ENCODE results near the gene SERTAD2. TPM values are rescaled to one million over a fixed set of nuclear protein-coding genes. Genes with fewer than 3 reads are reported as not detected.

Gene SERTAD2
- total RNA-seq, 2 donors from 2014 or later: 3.3 to 6.7 TPM

GRCh38 chr2:64683771-64684510 is 30.2 kb upstream of the SERTAD2 start:
- ATAC-seq: no peak
- intact Hi-C loops (cut with DNase I): no loop called here
- 84 to 94% methylated on average over 9 of the region's 9 CpGs for WGBS, 2 donors
- Histone ChIP-seq H3K27me3 (no peaks in the 10 kb centered on the region), H3K4me3 (no peak overlapping the region), H3K27ac (no peak overlapping the region), H3K4me1 (no peaks in the 10 kb centered on the region), H3K36me3 (replicated peaks in 1 of 2; ENCODE audit: insufficient read depth in 1 of 2, low read depth in 2 of 2) (no peaks in the 10 kb centered on the region), H3K9me3 (no peaks in the 10 kb centered on the region)
- TF ChIP-seq POLR2A (IDR thresholded peaks at IDR 0.05) (no peak), CTCF (IDR thresholded peaks at IDR 0.05) (no peak)
- DNase-seq: no peak

DNA sequence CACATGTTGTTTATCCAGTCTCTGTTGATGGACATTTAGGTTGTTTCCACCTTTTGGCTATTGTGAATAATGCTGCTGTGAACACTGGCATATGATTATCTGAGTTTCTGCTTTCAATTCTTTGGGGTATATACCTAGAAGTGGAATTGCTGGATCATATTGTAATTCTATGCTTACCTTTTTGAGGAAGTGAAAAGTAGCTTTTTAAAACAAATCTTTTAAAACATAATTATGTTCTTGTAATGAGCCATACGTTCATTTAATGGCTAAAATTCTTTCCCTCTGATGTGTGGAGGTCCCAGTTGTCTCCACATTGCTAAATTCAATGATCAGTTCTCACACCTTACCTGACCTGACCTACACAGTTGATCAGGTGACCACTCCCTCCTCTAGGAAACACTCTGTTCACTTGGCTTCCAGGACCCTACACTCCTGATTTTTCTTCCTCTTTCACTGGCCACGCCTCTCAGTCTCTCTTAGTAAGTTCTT is 27.8 kb upstream of the SERTAD2 start:
- 82 to 87% methylated on average over 2 of the region's 2 CpGs for WGBS, 2 donors
- ATAC-seq: no peak
- no peaks in the 10 kb centered on the region for H3K9me3 ChIP-seq
- H3K36me3 ChIP-seq (replicated peaks in 1 of 2; ENCODE audit: insufficient read depth in 1 of 2, low read depth in 2 of 2): no peaks in the 10 kb centered on the region
- no peaks in the 10 kb centered on the region for H3K4me1 ChIP-seq
- H3K4me3 ChIP-seq: no peak overlapping the region
- H3K27me3 ChIP-seq: no peaks in the 10 kb centered on the region
- no peak for DNase-seq
- intact Hi-C loops (cut with DNase I): no loop called here
- H3K27ac ChIP-seq: no peak overlapping the region
- no peak for TF ChIP-seq CTCF (IDR thresholded peaks at IDR 0.05)
- no peak for TF ChIP-seq POLR2A (IDR thresholded peaks at IDR 0.05)

DNA sequence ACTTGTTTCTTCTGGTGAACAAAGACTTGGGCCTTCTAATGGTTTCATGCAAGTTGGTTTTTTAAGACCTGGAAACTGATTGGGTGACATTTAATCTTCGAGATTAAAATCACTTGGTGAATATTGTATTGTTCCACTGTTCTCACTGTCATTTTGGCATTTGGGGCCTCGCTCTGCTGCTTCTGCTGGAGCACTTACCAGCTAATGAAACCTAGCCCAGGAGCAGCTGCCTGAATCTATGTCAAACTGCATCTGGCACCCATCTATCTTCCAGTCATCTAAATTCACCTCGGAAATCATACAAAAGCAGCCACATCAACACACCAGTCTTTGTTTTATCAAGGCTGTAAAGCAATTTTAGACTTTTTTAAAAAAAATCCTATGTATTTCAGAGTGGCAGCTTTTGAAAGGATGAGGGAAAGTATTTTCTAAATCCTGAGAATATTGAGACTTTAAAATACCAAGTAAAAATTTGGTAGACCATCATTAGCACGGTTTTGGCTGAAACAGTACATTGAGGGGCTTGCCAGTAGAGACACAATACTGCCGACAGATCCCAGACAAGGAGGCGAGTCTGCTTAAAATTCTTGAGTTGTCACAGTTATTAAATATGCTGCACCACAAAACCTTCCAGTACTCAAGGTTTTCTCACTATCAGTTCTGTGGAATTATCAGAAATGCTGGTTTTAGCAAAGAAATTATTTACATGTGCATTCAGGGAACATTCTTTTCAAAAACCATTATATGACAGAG is 26.1 kb upstream of the SERTAD2 start:
- intact Hi-C loops (cut with DNase I): no loop called here
- WGBS, 2 donors: 82 to 84% methylated on average over 6 of the region's 6 CpGs

DNA sequence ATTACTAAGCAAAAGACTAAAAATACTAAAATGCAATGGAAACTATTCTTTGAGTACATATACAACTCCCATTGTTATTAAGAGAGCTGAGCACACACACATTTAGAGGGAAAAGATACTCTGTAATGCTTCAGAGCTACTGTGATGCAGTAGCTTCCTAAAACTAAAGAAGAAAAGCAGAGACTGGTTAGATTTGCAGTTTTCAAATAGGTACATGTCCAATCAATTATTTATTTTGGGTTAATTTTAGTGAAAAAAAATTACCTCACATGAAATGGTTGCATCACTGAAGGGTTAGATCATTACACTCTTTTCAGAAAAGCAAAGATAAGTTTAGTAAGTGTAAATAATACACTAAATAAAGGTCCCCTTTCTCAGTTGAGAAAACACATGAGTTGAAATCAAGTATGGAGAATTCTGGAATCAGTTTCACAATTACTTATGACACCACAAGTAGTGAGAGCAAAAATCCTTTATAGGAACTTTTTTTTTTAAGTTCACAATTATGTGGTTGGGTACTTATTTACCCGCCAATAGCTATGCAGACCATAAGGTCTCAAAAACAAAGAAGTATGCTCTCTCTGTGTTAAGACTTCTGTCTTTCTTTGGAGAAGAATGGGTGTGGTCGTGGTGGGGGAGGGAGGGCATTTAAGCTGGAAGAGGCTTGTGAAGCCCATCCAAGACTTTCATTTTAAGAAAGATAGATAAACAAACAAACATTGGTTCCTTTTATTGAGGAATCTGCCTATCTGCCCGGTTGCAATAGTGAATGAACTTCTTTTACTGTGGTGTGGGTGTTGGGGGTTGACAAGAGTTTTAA is 25.3 kb upstream of the SERTAD2 start:
- H3K4me3 ChIP-seq: no peak overlapping the region
- no peaks in the 10 kb centered on the region for H3K27me3 ChIP-seq
- no peak for TF ChIP-seq POLR2A (IDR thresholded peaks at IDR 0.05)
- no peak for TF ChIP-seq CTCF (IDR thresholded peaks at IDR 0.05)
- no peaks in the 10 kb centered on the region for H3K36me3 ChIP-seq (replicated peaks in 1 of 2; ENCODE audit: insufficient read depth in 1 of 2, low read depth in 2 of 2)
- DNase-seq (no peak), ATAC-seq (no peak)
- no peak overlapping the region for H3K27ac ChIP-seq
- intact Hi-C loops (cut with DNase I): no loop called here
- 52 to 60% methylated on average over 3 of the region's 3 CpGs for WGBS, 2 donors
- no peaks in the 10 kb centered on the region for H3K4me1 ChIP-seq
- no peaks in the 10 kb centered on the region for H3K9me3 ChIP-seq

More for the DNA sequence above, 26.1 kb upstream of the SERTAD2 start:
- TF ChIP-seq POLR2A (IDR thresholded peaks at IDR 0.05): no peak
- TF ChIP-seq CTCF (IDR thresholded peaks at IDR 0.05): no peak
- no peak for DNase-seq
- H3K4me3 ChIP-seq: no peak overlapping the region
- no peaks in the 10 kb centered on the region for H3K9me3 ChIP-seq
- no peaks in the 10 kb centered on the region for H3K4me1 ChIP-seq
- no peaks in the 10 kb centered on the region for H3K36me3 ChIP-seq (replicated peaks in 1 of 2; ENCODE audit: insufficient read depth in 1 of 2, low read depth in 2 of 2)
- no peak for ATAC-seq
- H3K27ac ChIP-seq: no peak overlapping the region
- H3K27me3 ChIP-seq: no peaks in the 10 kb centered on the region

Measured in body of pancreas (tissue), 4 donors.